M059J (cell line): Measurements from ENCODE around the gene CRY2. TPM values are rescaled to one million over a fixed set of nuclear protein-coding genes. Genes with fewer than 3 reads are reported as not detected.
"Not testable (repeated sequence)": the region's sequence is repeated elsewhere in the genome, so short reads cannot be mapped to it uniquely, and the experiment has no call there.

Experiments used
- DNase-seq: peaks from one replicate; pipeline ENCODE4 v3.0.0-alpha.2; 2012; ENCODE audit warnings: low read depth
- total RNA-seq: library from RNA; depleted of rRNA; stranded (reverse); fragments of >200 nt; shearing (Covaris generic); gene quantifications from 2 replicates; pipeline ENCODE4 v1.2.3, GENCODE V29; 2014

Gene CRY2
- total RNA-seq, 1 experiment from 2014 or later, result 6.1 TPM

- no peak for DNase-seq
Measured at GRCh38 chr11:45811571-45812290, 35.5 kb upstream of the CRY2 start.

GRCh38 chr11:45812581-45813548, 34.4 kb upstream of the CRY2 start:
- DNase-seq, result no peak

- peak; percentile 52 for DNase-seq
Measured at GRCh38 chr11:45815747-45816146, 31.5 kb upstream of the CRY2 start.

GRCh38 chr11:45816614-45817013, 30.7 kb upstream of the CRY2 start:
- no peak for DNase-seq

- DNase-seq, result no peak
Measured at GRCh38 chr11:45817191-45817590, 30.1 kb upstream of the CRY2 start.

- DNase-seq, result no peak
Measured at GRCh38 chr11:45818961-45819605, 28.2 kb upstream of the CRY2 start.

- no peak for DNase-seq
Measured at GRCh38 chr11:45820211-45820857, 26.9 kb upstream of the CRY2 start.

GRCh38 chr11:45826492-45826891, 20.8 kb upstream of the CRY2 start:
- DNase-seq, result not testable (repeated sequence)

- DNase-seq, result no peak
Measured at GRCh38 chr11:45827123-45827522, 20.2 kb upstream of the CRY2 start.

GRCh38 chr11:45828996-45829395, 18.3 kb upstream of the CRY2 start:
- no peak for DNase-seq

- DNase-seq, result no peak
Measured at GRCh38 chr11:45830596-45830995, 16.7 kb upstream of the CRY2 start.

- no peak for DNase-seq
Measured at GRCh38 chr11:45832811-45833441, 14.3 kb upstream of the CRY2 start.

- no peak for DNase-seq
Measured at GRCh38 chr11:45833761-45834160, 13.5 kb upstream of the CRY2 start.

GRCh38 chr11:45834298-45834756, 12.9 kb upstream of the CRY2 start:
- DNase-seq, result no peak

- no peak for DNase-seq
Measured at GRCh38 chr11:45839204-45839603, 8.1 kb upstream of the CRY2 start.

GRCh38 chr11:45840251-45840650, 7.0 kb upstream of the CRY2 start:
- DNase-seq, result not testable (repeated sequence)

GRCh38 chr11:45843158-45843924, 3.9 kb upstream of the CRY2 start:
- DNase-seq, result peak; percentile 87

- DNase-seq, result no peak
Measured at GRCh38 chr11:45844822-45845578, 2.3 kb upstream of the CRY2 start.

GRCh38 chr11:45846174-45846675, 1.1 kb upstream of the CRY2 start:
- DNase-seq, result no peak
